ENCODE data around the gene SH3GLB2.
"Not testable (repeated sequence)": the region's sequence is repeated elsewhere in the genome, so short reads cannot be mapped to it uniquely, and the experiment has no call there.

SH3GLB2 gene

DNA sequence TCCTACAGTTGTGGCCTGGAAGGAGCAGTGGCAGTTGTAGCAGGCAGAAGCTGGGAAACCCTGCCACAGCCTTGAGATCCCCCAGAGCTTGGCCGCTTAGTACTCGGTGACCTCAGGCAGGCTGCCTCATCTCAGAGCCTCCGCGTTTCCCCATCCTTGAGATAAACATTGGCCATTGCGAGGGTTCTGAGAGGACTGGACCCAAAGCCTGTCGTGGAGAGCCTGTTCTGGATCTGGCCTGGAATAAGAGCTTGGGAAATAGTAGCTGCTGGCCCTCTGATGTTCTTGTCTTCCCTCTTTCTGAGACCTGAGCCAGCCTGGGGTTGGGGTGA, 9.6 kb upstream of the SH3GLB2 start:
- CTCF ChIA-PET: interaction anchor here (3.4 kb wide), 1 partner anchor 9 kb away, joined by 20 read pairs; the partner anchor contains the start of gene SH3GLB2
- no peak for TF ChIP-seq CTCF (IDR thresholded peaks at IDR 0.05; ENCODE audit: control extremely low read depth, extremely low read depth, low read depth, missing control alignments)

DNA sequence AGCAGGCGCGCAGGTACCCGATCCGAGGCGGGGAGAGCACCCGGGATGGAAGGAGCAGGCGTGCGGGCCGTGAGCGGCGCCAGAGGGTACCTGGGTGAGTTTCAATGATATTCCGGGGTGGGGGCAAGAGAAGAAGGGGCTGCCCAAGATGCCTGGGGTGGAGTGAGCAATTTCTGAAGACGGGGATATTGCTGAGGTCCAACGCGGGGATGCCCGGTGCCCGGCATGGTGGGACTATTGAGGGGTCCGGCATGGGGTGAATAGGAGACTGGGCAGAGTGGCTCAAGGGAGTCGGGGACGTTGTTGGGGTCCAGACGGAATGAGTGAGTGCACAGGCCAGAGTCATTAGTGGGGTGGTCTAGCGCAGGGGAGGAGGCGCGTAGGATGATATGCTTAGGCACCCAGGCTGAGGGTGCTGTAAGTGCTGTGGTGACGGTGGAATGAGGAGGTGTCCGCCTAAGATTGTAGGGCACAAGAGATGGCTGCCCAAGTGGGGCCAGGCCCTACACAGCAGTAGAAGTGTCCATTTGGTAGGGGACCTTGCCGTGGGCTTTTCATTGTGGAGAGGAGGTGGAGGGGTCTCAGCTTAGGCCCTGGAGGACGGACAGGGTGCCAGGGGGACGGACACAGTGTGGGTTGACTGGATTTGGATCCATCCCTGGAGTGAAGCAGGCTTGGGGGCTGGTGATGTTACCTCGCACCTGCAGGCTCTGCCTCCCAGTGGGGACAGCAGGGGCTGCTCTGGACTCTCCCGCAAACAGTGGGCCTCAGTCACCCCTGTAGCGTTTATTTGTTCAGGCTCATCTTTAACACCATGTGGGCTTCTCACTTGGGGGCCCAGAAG, 9.0 kb upstream of the SH3GLB2 start:
- TF ChIP-seq CTCF (IDR thresholded peaks at IDR 0.05; ENCODE audit: control extremely low read depth, extremely low read depth, low read depth, missing control alignments): no peak
- POLR2A ChIA-PET: interaction anchor here (0.5 to 1.0 kb wide), 3 partner anchors 9 to 485 kb away, joined by 3 read pairs; partner anchors contain the start of genes SH3GLB2 and SPTAN1
- no peak for DNase-seq (ENCODE audit: extremely low spot score)
- CTCF ChIA-PET: interaction anchor here (1.0 to 3.4 kb wide), 3 partner anchors 9 to 106 kb away, joined by 3 to 20 read pairs (median 3); partner anchors contain the start of gene SH3GLB2

More for the DNA sequence above, 9.6 kb upstream of the SH3GLB2 start:
- POLR2A ChIA-PET: no interaction called here
- DNase-seq (ENCODE audit: extremely low spot score): no peak

DNA sequence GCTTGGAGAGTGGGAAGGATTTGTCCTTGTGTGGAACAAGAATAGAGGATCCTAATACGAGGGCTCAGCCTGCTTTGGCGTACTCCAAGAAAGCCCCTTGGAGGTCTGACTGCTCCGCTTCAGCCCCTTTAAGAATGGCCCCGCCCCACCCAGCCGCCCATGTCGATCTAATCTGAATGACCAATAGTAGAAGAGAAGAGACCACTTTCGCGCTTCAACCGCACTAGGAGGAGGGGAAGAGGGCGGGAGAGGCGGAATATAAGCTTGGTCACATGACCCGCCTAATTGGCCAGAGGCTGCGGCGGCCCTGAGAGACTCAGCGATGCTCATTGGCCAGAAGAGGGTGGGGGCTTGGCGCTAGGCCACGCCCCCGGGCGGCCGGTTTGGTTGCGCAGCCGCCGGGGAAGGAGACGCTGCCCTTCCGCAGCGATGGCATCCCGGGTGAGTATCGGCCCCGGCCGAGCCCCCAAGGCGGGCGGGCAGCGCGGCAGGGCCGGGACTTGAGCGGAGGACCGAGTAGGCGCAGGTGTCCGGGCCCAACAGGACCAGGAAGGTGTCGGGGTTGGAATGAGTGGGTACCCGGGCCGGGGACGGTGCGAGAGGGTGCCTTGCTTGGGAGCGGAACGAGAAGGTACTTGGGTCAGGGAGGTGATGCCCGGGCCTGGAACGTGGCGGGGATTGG, 8.3 kb upstream of the SH3GLB2 start, which contains the start of gene MIGA2:
MIGA2 (plus strand) TSS at position 386 of the 682 bp plus-strand sequence. CDS start 3,969 bp downstream, outside the sequence.
- POLR2A ChIA-PET: interaction anchor here (0.5 to 1.0 kb wide), 4 partner anchors 8 to 484 kb away, joined by 3 to 5 read pairs (median 3); partner anchors contain the start of genes SH3GLB2 and SPTAN1
- TF ChIP-seq CTCF (IDR thresholded peaks at IDR 0.05; ENCODE audit: control extremely low read depth, extremely low read depth, low read depth, missing control alignments): no peak

DNA sequence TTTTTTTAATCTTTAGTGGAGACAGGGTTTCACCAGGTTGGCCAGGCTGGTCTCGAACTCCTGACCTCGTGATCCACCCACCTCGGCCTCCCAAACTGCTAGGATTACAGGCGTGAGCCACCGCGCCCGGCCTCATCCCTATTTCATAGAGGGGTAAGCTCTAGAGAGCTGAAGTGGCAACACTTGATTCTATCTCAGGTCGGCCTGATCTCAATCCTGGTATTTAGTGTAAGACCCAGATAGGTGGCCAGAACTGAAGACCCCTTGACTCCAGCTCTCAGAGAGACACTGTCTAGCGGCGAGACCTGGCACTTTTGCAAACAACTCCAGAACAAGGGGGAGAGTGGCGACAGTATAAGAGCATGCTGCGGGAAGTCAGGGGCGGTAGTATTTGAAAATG, 7.7 kb upstream of the SH3GLB2 start:
- DNase-seq (ENCODE audit: extremely low spot score): not testable (repeated sequence)
- CTCF ChIA-PET: interaction anchor here (1.0 to 1.1 kb wide), 2 partner anchors 13 to 107 kb away, joined by 3 read pairs; no protein-coding TSS in a partner anchor

More for the DNA sequence above, 8.3 kb upstream of the SH3GLB2 start, which contains the start of gene MIGA2:
- CTCF ChIA-PET: interaction anchor here (1.0 to 1.1 kb wide), 2 partner anchors 13 to 107 kb away, joined by 3 read pairs; no protein-coding TSS in a partner anchor
- DNase-seq (ENCODE audit: extremely low spot score): peak; percentile 100

DNA sequence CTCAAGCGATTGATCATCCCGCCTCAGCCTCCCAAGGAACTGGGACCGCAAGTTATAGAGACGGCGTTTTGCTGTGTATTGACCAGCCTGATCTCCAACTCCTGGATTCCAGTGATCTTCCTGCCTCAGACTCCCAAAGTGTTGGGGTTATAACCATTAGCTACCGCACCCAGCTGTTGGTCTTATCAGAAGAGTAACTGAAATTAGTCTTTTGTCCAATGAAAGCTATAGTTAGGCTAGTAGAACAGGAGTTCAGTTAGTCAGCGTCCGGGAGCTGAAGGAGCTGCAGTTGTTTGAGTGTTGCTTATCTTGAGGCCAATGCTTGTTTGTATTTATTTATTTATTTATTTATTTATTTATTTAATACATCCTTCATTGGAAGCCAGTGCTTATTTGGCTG, 5.1 kb upstream of the SH3GLB2 start:
- CTCF ChIA-PET: no interaction called here
- POLR2A ChIA-PET: no interaction called here
- no peak for TF ChIP-seq CTCF (IDR thresholded peaks at IDR 0.05; ENCODE audit: control extremely low read depth, extremely low read depth, low read depth, missing control alignments)
- no peak for DNase-seq (ENCODE audit: extremely low spot score)

More for the DNA sequence above, 7.7 kb upstream of the SH3GLB2 start:
- POLR2A ChIA-PET: interaction anchor here (0.5 to 1.0 kb wide), 2 partner anchors 87 to 483 kb away, joined by 3 to 5 read pairs; partner anchors contain the start of gene SPTAN1

- POLR2A ChIA-PET: no interaction called here
- no peak for TF ChIP-seq CTCF (IDR thresholded peaks at IDR 0.05; ENCODE audit: control extremely low read depth, extremely low read depth, low read depth, missing control alignments)
- CTCF ChIA-PET: no interaction called here
- no peak for DNase-seq (ENCODE audit: extremely low spot score)
These were observed 4.5 kb upstream of the SH3GLB2 start for GRCh38 chr9:129032541-129033159.

All from GM10248 (cell line).